ENCODE data around the gene FAH. TPM values are rescaled to one million over a fixed set of nuclear protein-coding genes. Genes with fewer than 3 reads are reported as not detected.

FAH gene
- 31.3 to 35.6 TPM (median 33.2 TPM) in 5 replicates for total RNA-seq (2022; extraction: Qiagen RNA extraction)

GRCh38 chr15:80152896-80153876, at the start of gene FAH:
TSS of gene FAH (plus strand) at chr15:80152999. CDS start at chr15:80153055, 56 bp downstream.

Other genes with a start within 250 kb of the FAH start
- gene BCL2A1, start 181.8 kb upstream of the FAH start, total RNA-seq (2022; extraction: Qiagen RNA extraction), result 7.7 to 13.0 TPM (median 9.7 TPM) in 5 replicates
- gene ZFAND6, start 93.3 kb upstream of the FAH start, total RNA-seq (2022; extraction: Qiagen RNA extraction), result 92.4 to 123 TPM (median 97.8 TPM) in 5 replicates
- gene CTXND1, start 99.2 kb downstream of the FAH start, total RNA-seq (2022; extraction: Qiagen RNA extraction), result 0.01 TPM in 3 of 5 replicates, not detected in the others